ENCODE results near the gene TMEM184A.

GRCh38 chr7:1567896-1568510 lies 12.0 kb upstream of the TMEM184A start:
- TF ChIP-seq POLR2A (IDR thresholded peaks at IDR 0.05) (no peak), CTCF (IDR thresholded peaks at IDR 0.05) (no peak)
